Neural cell (in vitro differentiated cells): ENCODE measurements around the gene MYOF. TPM values are rescaled to one million over a fixed set of nuclear protein-coding genes. Genes with fewer than 3 reads are reported as not detected.
A peak's percentile ranks its signal among the peaks of the same experiment; 100 is the strongest.

Source experiments
- H2AFZ ChIP-seq: fragments of 200-600, 300-800 bp; sonication (generic), shearing (Covaris generic); 2 replicates; pipeline ENCODE4 v1.6.0; 2014; ENCODE audit warnings: low read depth, mild to moderate bottlenecking, antibody characterized with exemption, low read length, moderate library complexity
- H3F3A ChIP-seq: fragments of 200-600 bp; shearing (Covaris generic); 2 replicates; pipeline ENCODE4 v1.6.1; 2016; ENCODE audit warnings: mild to moderate bottlenecking, moderate library complexity, mixed read lengths, antibody characterized with exemption, low read length; ENCODE audit not compliant: insufficient read depth, poor library complexity, severe bottlenecking
- H3K27ac ChIP-seq: fragments of 200-600, 300-800 bp; sonication (generic), shearing (Covaris generic); 2 replicates; pipeline ENCODE4 v1.5.1; 2014; ENCODE audit warnings: mild to moderate bottlenecking, low read length, moderate library complexity
- H3K27me3 ChIP-seq: fragments of 300-800, 200-600 bp; sonication (generic), shearing (Covaris generic); 2 replicates; pipeline ENCODE4 v1.6.0; 2014; ENCODE audit warnings: mild to moderate bottlenecking, low read depth, low read length, moderate library complexity; ENCODE audit not compliant: insufficient read depth
- H3K36me3 ChIP-seq: fragments of 300-800, 200-600 bp; sonication (generic), shearing (Covaris generic); 2 replicates; pipeline ENCODE4 v1.5.1; 2014; ENCODE audit warnings: mild to moderate bottlenecking, antibody characterized with exemption, low read length, moderate library complexity; ENCODE audit not compliant: insufficient read depth
- H3K4me2 ChIP-seq: fragments of 300-800, 200-600 bp; sonication (generic), shearing (Covaris generic); 2 replicates; pipeline ENCODE4 v1.6.0; 2014; ENCODE audit warnings: mild to moderate bottlenecking, low read length
- H3K4me3 ChIP-seq: fragments of 300-800, 200-600 bp; sonication (generic), shearing (Covaris generic); 2 replicates; pipeline ENCODE4 v1.5.1; 2014; ENCODE audit warnings: mild to moderate bottlenecking, low read length, moderate library complexity
- H3K79me2 ChIP-seq: fragments of 200-600 bp; shearing (Covaris generic); replicated peaks from 2 replicates; pipeline ENCODE4 v1.6.0; 2014; ENCODE audit warnings: mild to moderate bottlenecking, low read length, moderate library complexity; ENCODE audit not compliant: insufficient read depth
- H3K9ac ChIP-seq: fragments of 300-800, 200-600 bp; sonication (generic), shearing (Covaris generic); 2 replicates; pipeline ENCODE4 v1.6.1; 2016; ENCODE audit warnings: mild to moderate bottlenecking, low read length, mixed read lengths
- H3K9me2 ChIP-seq: fragments of 200-600 bp; shearing (Covaris generic); 2 replicates; pipeline ENCODE4 v1.6.1; 2016; ENCODE audit warnings: mild to moderate bottlenecking, low read length, mixed read lengths; ENCODE audit not compliant: insufficient read depth
- H3K9me3 ChIP-seq: fragments of 200-600, 300-800 bp; sonication (generic), shearing (Covaris generic); 2 replicates; pipeline ENCODE4 v1.6.1; 2016; ENCODE audit warnings: mild to moderate bottlenecking, mixed run types, low read length, moderate library complexity, mixed read lengths
- H4K20me1 ChIP-seq: fragments of 200-600 bp; shearing (Covaris generic); 2 replicates; pipeline ENCODE4 v1.6.1; 2016; ENCODE audit warnings: mild to moderate bottlenecking, mixed run types; ENCODE audit not compliant: insufficient read depth
- EP300 ChIP-seq: fragments of 450-650 bp; conservative IDR thresholded peaks from 2 replicates; pipeline ENCODE4 v1.6.1; 2014; ENCODE audit warnings: antibody characterized with exemption, mild to moderate bottlenecking, moderate library complexity; ENCODE audit not compliant: poor library complexity, severe bottlenecking
- EZH2 ChIP-seq: fragments of 200-600, 300-800 bp; shearing (Covaris generic), sonication (generic); IDR thresholded peaks from 2 replicates; pipeline ENCODE4 v1.6.1; 2014; ENCODE audit warnings: antibody characterized with exemption, low read length, borderline replicate concordance, mild to moderate bottlenecking; ENCODE audit not compliant: insufficient read depth, poor library complexity, severe bottlenecking
- MXI1 ChIP-seq: fragments of 450-650 bp; conservative IDR thresholded peaks from 2 replicates; pipeline ENCODE4 v1.6.1; 2014; ENCODE audit warnings: antibody characterized with exemption, mild to moderate bottlenecking; ENCODE audit not compliant: poor library complexity, severe bottlenecking
- POLR2AphosphoS5 ChIP-seq: IDR thresholded peaks from 2 replicates; pipeline ENCODE4 v1.6.1; 2012
- RAD21 ChIP-seq: fragments of 450-650 bp; conservative IDR thresholded peaks from 2 replicates; pipeline ENCODE4 v1.6.1; 2014; ENCODE audit warnings: antibody characterized with exemption, mild to moderate bottlenecking, moderate library complexity
- SMC3 ChIP-seq: fragments of 450-650 bp; conservative IDR thresholded peaks from 2 replicates; pipeline ENCODE4 v1.6.1; 2014; ENCODE audit warnings: antibody characterized with exemption, mild to moderate bottlenecking, moderate library complexity; ENCODE audit not compliant: poor library complexity
- TAF1 ChIP-seq: IDR thresholded peaks from 2 replicates; pipeline ENCODE4 v1.6.1; 2012; ENCODE audit warnings: low read depth
- polyA plus RNA-seq: library from polyadenylated mRNA; depleted of rRNA; stranded (reverse); fragments of >200 nt; gene quantifications from 2 replicates; pipeline ENCODE4 v1.2.3, GENCODE V29; 2014
- TF ChIP-seq, protein P1 (sequence below): IDR thresholded peaks from 2 replicates; pipeline ENCODE4 v1.6.1; 2012; ENCODE audit warnings: borderline replicate concordance
- TF ChIP-seq, protein P2 (sequence below): fragments of 450-650 bp; IDR thresholded peaks from 2 replicates; pipeline ENCODE4 v1.5.1; 2014; ENCODE audit warnings: antibody characterized with exemption, mild to moderate bottlenecking, moderate library complexity; ENCODE audit not compliant: poor library complexity, severe bottlenecking

The MYOF gene
- polyA plus RNA-seq, 1 donor from 2014 or later, result 0.47 TPM

DNA sequence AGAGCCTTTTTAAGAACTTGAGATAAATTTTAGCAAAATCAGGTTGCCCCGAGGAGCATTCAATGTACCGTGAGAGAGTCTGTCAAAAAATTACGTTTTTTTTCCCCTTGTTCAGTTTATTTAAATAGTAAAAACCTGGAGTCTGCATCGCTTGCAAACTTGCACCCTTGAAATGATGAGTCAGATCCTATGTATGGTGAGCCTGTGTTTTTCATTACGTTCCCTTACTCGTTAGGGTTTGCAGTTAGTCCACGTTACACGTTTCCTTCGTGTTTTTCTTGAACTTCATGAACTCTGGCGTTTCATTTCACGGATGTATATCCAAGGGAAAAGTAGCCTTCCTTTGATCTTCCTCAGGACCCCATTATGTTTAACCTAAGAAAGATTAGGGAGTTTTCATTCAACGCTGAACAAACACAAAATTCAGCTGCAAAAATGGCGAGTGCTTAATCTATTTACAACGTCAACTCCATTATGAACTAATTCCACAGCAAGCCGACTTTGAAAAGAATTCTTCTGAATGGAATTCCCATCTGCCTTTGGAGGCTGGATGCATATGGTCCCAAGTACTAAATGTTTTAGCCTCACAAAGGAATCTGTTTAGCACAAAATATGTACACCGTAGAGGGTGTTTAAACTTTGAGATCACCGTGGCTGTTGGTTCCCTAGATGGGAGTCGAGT, 182.4 kb downstream of the MYOF start:
- Histone ChIP-seq H3K9ac (no peak overlapping the region), H3K4me3 (peak overlapping the region; percentile 22), H3K79me2 (no peaks in the 10 kb centered on the region), H2AFZ (no peak overlapping the region), H3K9me2 (no peaks in the 10 kb centered on the region), H3K4me2 (no peak overlapping the region), H3K36me3 (no peaks in the 10 kb centered on the region), H3F3A (no peaks in the 10 kb centered on the region), H4K20me1 (no peaks in the 10 kb centered on the region), H3K27ac (no peak overlapping the region), H3K9me3 (no peaks in the 10 kb centered on the region), H3K27me3 (no peaks in the 10 kb centered on the region)
- TF ChIP-seq POLR2AphosphoS5, result no peak
- TF ChIP-seq, protein P1, sequence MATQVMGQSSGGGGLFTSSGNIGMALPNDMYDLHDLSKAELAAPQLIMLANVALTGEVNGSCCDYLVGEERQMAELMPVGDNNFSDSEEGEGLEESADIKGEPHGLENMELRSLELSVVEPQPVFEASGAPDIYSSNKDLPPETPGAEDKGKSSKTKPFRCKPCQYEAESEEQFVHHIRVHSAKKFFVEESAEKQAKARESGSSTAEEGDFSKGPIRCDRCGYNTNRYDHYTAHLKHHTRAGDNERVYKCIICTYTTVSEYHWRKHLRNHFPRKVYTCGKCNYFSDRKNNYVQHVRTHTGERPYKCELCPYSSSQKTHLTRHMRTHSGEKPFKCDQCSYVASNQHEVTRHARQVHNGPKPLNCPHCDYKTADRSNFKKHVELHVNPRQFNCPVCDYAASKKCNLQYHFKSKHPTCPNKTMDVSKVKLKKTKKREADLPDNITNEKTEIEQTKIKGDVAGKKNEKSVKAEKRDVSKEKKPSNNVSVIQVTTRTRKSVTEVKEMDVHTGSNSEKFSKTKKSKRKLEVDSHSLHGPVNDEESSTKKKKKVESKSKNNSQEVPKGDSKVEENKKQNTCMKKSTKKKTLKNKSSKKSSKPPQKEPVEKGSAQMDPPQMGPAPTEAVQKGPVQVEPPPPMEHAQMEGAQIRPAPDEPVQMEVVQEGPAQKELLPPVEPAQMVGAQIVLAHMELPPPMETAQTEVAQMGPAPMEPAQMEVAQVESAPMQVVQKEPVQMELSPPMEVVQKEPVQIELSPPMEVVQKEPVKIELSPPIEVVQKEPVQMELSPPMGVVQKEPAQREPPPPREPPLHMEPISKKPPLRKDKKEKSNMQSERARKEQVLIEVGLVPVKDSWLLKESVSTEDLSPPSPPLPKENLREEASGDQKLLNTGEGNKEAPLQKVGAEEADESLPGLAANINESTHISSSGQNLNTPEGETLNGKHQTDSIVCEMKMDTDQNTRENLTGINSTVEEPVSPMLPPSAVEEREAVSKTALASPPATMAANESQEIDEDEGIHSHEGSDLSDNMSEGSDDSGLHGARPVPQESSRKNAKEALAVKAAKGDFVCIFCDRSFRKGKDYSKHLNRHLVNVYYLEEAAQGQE, result no peak
- no peak for TF ChIP-seq EP300
- no peak for TF ChIP-seq RAD21
- no peak for TF ChIP-seq TAF1
- TF ChIP-seq EZH2, result no peak
- TF ChIP-seq, protein P2, sequence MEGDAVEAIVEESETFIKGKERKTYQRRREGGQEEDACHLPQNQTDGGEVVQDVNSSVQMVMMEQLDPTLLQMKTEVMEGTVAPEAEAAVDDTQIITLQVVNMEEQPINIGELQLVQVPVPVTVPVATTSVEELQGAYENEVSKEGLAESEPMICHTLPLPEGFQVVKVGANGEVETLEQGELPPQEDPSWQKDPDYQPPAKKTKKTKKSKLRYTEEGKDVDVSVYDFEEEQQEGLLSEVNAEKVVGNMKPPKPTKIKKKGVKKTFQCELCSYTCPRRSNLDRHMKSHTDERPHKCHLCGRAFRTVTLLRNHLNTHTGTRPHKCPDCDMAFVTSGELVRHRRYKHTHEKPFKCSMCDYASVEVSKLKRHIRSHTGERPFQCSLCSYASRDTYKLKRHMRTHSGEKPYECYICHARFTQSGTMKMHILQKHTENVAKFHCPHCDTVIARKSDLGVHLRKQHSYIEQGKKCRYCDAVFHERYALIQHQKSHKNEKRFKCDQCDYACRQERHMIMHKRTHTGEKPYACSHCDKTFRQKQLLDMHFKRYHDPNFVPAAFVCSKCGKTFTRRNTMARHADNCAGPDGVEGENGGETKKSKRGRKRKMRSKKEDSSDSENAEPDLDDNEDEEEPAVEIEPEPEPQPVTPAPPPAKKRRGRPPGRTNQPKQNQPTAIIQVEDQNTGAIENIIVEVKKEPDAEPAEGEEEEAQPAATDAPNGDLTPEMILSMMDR, result no peak
- TF ChIP-seq MXI1, result no peak
- no peak for TF ChIP-seq SMC3

DNA sequence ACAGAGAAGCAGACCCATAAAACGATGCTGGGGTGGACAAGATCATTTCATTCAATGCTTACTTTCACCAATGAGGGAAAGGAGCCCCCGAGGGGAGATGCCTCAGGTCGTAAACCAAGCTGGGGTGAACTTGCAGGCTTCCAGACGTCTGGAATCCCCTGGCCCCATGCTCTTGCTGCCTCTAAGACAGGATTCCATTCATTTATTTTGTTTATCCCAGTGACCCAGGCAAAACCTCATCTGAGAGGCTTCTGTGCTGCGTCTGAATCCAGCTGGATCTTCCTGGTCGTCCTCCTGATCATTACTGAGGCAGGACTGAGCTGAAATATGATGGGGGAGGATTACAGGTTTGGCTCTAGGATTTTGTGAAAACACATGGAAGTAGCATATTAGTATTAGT, 182.9 kb downstream of the MYOF start:
- Histone ChIP-seq H3K4me3 (no peak overlapping the region), H3K79me2 (no peaks in the 10 kb centered on the region), H3K9ac (no peak overlapping the region), H3K27me3 (no peaks in the 10 kb centered on the region), H3K9me2 (no peaks in the 10 kb centered on the region), H4K20me1 (no peaks in the 10 kb centered on the region), H3F3A (no peaks in the 10 kb centered on the region), H3K9me3 (no peaks in the 10 kb centered on the region), H3K36me3 (no peaks in the 10 kb centered on the region), H3K27ac (no peak overlapping the region), H3K4me2 (no peak overlapping the region), H2AFZ (no peak overlapping the region)
- TF ChIP-seq MXI1 (no peak), TAF1 (no peak), SMC3 (no peak), EZH2 (no peak), EP300 (no peak), RAD21 (no peak), POLR2AphosphoS5 (no peak)
- TF ChIP-seq, protein P1, result no peak
- TF ChIP-seq, protein P2, result no peak
